ENCODE data around the gene GPATCH3.

Gene GPATCH3

DNA sequence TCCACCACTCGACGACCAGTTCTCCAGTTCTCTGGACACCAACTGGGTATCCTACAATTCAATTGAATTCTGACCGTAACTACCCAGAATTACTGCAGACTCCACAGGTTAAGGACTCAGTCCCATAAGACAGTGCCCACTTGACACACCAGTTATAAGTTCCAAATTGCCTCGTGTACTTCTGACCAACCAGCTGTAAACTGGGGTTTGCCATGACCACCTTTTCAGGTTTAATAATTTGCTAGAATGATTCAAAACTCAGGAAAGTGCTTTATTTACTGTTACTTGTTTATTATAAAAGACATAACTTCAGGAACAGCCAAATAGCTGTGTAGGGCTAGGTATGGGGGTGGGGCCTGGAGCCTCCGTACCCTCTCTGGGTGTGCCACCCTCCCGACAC, 36.6 kb upstream of the GPATCH3 start:
- H3K9me3 ChIP-seq (replicated peaks; ENCODE audit: low read length): no peaks in the 10 kb centered on the region
- no peak overlapping the region for H3K4me3 ChIP-seq (ENCODE audit: low read length)
- H3K27me3 ChIP-seq (ENCODE audit: control insufficient read depth, insufficient read depth, low read length): no peaks in the 10 kb centered on the region
- peaks cover 9% of the 10 kb centered on the region for H3K4me1 ChIP-seq (ENCODE audit: control insufficient read depth, insufficient read depth, low read length)
- no peak overlapping the region for H3K4me2 ChIP-seq (ENCODE audit: low read length)
- H3K9ac ChIP-seq (ENCODE audit: low read depth, low read length): no peak overlapping the region
- H3K36me3 ChIP-seq (ENCODE audit: insufficient read depth, low read length): peaks cover 26% of the 10 kb centered on the region

DNA sequence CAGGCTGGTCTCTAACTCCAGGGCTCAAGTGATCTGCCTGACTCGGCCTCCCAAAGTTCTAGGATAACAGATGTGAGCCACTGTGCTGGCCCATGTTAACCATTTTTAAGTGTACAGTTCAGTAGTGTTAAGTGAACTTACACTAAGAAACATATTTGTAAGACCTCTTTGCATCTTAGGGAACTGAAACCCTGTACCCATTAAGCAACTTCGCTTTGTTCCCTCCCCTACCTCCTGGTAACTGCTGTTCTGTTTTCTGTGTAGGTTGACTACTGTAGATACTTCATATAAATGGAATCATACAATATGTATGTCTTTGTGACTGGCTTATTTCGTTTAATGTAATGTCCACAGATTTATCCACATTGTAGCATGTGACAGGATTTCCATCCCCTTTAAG, 32.3 kb upstream of the GPATCH3 start:
- Histone ChIP-seq H3K4me2 (ENCODE audit: low read length) (no peak overlapping the region), H3K9me3 (replicated peaks; ENCODE audit: low read length) (no peaks in the 10 kb centered on the region), H3K9ac (ENCODE audit: low read depth, low read length) (no peak overlapping the region), H3K4me1 (ENCODE audit: control insufficient read depth, insufficient read depth, low read length) (no peaks in the 10 kb centered on the region), H3K27me3 (ENCODE audit: control insufficient read depth, insufficient read depth, low read length) (no peaks in the 10 kb centered on the region), H3K4me3 (ENCODE audit: low read length) (no peak overlapping the region), H3K36me3 (ENCODE audit: insufficient read depth, low read length) (peaks cover 30% of the 10 kb centered on the region)

DNA sequence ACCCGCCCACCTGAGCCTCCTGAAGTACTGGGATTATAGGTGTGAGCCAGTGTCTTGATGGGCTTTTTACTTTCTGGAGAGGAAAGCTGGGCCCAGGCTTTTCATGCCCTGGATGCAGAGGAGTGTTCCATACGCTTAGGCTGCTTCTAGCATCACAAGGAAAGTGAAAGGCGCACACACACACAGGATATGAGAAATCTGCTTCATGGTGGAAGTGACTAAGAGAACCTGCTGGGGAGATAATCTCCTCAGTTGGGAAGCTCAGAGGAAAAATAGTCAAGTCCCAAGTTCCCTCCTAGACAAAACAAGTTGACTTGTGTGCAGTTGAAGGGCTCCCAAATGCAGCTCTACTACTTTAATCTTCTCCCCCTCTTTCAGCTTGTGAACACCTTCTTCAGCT, 23.4 kb upstream of the GPATCH3 start:
- H3K4me1 ChIP-seq (ENCODE audit: control insufficient read depth, insufficient read depth, low read length): peaks cover 24% of the 10 kb centered on the region
- no peak overlapping the region for H3K9ac ChIP-seq (ENCODE audit: low read depth, low read length)
- H3K27me3 ChIP-seq (ENCODE audit: control insufficient read depth, insufficient read depth, low read length): no peaks in the 10 kb centered on the region
- H3K4me3 ChIP-seq (ENCODE audit: low read length): no peak overlapping the region
- H3K36me3 ChIP-seq (ENCODE audit: insufficient read depth, low read length): peaks cover 39% of the 10 kb centered on the region
- peak overlapping the region; percentile 83 for H3K4me2 ChIP-seq (ENCODE audit: low read length)
- no peaks in the 10 kb centered on the region for H3K9me3 ChIP-seq (replicated peaks; ENCODE audit: low read length)

DNA sequence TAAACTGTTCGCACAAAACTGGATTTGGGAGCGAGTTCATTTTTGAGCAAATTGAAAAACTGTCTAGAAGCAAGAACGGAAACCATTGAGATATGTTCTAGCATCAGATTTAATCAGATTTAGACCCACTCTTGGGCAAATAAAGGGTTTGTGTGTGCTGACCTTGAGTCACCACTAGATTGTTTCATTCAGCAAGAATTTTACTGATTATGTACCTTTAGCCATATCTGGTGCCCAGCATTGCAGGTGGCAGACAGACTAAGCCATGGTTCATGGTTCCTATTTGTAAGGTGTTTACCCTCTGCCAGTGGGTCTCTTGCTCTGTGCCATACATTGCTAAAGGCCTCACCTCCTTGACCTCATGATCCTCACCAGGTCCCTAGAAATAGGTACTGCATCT, 22.6 kb upstream of the GPATCH3 start:
- Histone ChIP-seq H3K4me1 (ENCODE audit: control insufficient read depth, insufficient read depth, low read length) (peaks cover 24% of the 10 kb centered on the region), H3K4me2 (ENCODE audit: low read length) (peak overlapping the region; percentile 83), H3K9me3 (replicated peaks; ENCODE audit: low read length) (no peaks in the 10 kb centered on the region), H3K9ac (ENCODE audit: low read depth, low read length) (peak overlapping the region; percentile 92), H3K27me3 (ENCODE audit: control insufficient read depth, insufficient read depth, low read length) (no peaks in the 10 kb centered on the region), H3K36me3 (ENCODE audit: insufficient read depth, low read length) (peaks cover 33% of the 10 kb centered on the region), H3K4me3 (ENCODE audit: low read length) (peak overlapping the region; percentile 83)

DNA sequence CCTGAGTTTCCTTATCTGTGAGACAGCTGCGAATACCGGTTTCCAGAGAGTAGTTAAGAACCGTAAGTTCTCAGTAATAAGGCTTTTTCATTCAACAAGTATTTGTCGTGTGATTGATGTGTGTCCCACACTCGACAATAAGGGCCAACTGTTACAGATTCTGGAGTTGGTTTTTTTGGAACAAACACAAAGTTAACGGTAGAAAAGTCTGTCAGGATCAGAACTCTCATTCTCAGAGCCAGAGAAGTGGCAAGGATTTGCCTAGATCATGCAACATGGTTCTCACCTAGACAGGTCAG, 22.1 kb upstream of the GPATCH3 start:
- H3K27me3 ChIP-seq (ENCODE audit: control insufficient read depth, insufficient read depth, low read length): no peaks in the 10 kb centered on the region
- peaks cover 24% of the 10 kb centered on the region for H3K4me1 ChIP-seq (ENCODE audit: control insufficient read depth, insufficient read depth, low read length)
- H3K4me2 ChIP-seq (ENCODE audit: low read length): peak overlapping the region; percentile 83
- H3K4me3 ChIP-seq (ENCODE audit: low read length): peak overlapping the region; percentile 83
- peaks cover 29% of the 10 kb centered on the region for H3K36me3 ChIP-seq (ENCODE audit: insufficient read depth, low read length)
- peak overlapping the region; percentile 92 for H3K9ac ChIP-seq (ENCODE audit: low read depth, low read length)
- no peaks in the 10 kb centered on the region for H3K9me3 ChIP-seq (replicated peaks; ENCODE audit: low read length)

DNA sequence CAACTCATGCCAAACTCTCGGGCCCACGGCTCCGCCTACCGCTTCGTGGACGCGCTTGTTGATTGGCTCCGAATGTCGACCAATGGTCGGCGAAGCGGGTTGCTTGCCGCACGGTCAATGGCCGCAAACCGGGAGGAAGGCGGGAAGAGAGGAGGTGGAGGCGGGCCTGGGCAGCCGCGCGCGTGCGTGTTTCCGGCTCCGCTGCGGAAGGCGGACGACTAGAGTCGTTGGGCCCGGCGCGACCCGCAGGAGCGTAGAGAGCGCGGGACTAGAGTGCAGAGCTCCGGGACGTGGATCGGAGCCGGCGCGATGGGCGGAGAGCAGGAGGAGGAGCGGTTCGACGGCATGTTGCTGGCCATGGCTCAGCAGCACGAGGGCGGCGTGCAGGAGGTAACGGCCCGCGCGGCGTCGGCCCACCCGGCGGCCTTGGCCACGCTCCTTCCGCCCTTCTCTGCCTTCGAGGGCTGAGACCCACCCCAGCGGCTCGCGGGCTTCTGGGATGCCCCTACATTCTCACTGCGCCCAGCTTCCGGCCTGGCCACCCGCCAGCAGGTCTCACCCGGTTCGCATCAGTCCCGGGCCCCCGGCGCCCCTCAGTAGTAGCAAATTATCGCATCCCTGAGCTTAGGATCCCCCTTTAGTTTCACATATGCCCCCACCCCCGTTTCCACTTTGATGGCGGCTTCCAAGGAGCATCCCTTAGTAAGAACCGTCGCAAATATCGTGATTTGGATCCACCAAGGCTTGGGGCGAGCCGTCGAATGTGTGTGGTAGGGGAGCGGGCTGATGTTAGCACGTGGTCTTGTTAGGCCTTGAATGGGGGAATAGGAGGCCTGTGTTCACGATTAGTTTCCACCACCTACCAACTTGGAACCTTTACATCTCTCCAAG, 21.5 kb upstream of the GPATCH3 start, which contains the start of gene NUDC:
Gene NUDC, plus strand, starts transcription at position 204 of the 891 bp plus-strand sequence. Its CDS starts 106 bp downstream, at position 310.
- Histone ChIP-seq H3K4me2 (ENCODE audit: low read length) (peak within 1 kb of the TSS; percentile 83), H3K9ac (ENCODE audit: low read depth, low read length) (peak within 1 kb of the TSS; percentile 92), H3K9me3 (replicated peaks; ENCODE audit: low read length) (no peaks in the 10 kb centered on the region), H3K36me3 (ENCODE audit: insufficient read depth, low read length) (peaks cover 25% of the 10 kb centered on the region), H3K4me3 (ENCODE audit: low read length) (peak within 1 kb of the TSS; percentile 83), H3K27me3 (ENCODE audit: control insufficient read depth, insufficient read depth, low read length) (no peaks in the 10 kb centered on the region), H3K4me1 (ENCODE audit: control insufficient read depth, insufficient read depth, low read length) (peaks cover 24% of the 10 kb centered on the region)

DNA sequence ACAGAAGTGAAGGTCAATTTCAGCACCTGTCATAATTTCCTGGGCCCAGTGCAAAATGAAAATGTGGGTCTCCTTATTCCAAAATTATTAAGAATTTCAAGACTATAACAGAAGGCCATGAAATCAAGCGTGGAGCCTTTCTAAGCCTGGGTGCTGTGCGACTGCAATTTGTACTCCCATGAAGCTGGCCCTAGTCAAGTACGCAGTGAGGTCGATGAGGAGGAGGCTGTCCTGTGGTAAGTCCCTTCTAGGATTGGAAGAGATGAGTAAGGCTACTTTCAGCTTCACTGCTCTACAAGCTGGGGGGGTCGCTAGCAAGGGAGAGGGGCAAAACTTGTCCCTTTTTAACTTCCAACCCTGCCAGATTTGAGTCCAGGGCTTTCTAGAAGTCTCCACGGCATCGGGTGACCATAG, 20.9 kb upstream of the GPATCH3 start:
- peak overlapping the region; percentile 22 for H3K9ac ChIP-seq (ENCODE audit: low read depth, low read length)
- H3K36me3 ChIP-seq (ENCODE audit: insufficient read depth, low read length): peaks cover 18% of the 10 kb centered on the region
- H3K27me3 ChIP-seq (ENCODE audit: control insufficient read depth, insufficient read depth, low read length): no peaks in the 10 kb centered on the region
- H3K4me2 ChIP-seq (ENCODE audit: low read length): peak overlapping the region; percentile 82
- peaks cover 24% of the 10 kb centered on the region for H3K4me1 ChIP-seq (ENCODE audit: control insufficient read depth, insufficient read depth, low read length)
- H3K4me3 ChIP-seq (ENCODE audit: low read length): peak overlapping the region; percentile 83
- no peaks in the 10 kb centered on the region for H3K9me3 ChIP-seq (replicated peaks; ENCODE audit: low read length)

DNA sequence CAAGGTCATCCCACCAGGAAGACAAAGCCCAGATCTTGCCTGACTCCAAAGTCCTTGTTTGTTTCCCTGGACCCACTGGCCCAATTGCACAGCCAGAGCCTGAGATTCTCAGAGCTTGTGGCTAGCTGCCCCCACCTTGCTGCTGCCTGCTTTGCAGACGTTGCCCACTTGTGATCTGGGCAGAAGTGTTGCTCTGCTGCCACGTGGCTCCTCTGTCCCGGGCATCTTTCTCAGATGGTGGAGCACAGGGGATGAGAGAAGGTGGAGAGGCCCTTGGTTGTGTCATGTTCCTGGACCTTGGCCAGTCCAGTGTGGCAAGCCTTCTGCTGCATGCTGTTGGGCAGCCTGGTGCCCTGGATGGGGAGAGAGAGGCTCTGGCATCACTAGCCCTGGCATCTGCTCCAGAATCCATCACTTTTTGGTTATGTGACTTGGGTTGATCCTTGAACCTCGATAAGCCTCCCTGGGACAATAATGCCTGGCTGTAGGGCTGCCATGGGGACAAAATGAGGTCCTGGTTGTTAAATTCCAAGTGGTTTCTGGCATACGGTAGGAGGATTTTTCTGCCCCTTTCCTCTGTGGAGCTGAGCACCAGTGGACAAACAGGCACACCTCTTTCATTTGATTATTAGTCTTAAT, 15.1 kb upstream of the GPATCH3 start:
- Histone ChIP-seq H3K9ac (ENCODE audit: low read depth, low read length) (no peak overlapping the region), H3K9me3 (replicated peaks; ENCODE audit: low read length) (no peaks in the 10 kb centered on the region), H3K4me2 (ENCODE audit: low read length) (no peak overlapping the region), H3K4me1 (ENCODE audit: control insufficient read depth, insufficient read depth, low read length) (no peaks in the 10 kb centered on the region), H3K4me3 (ENCODE audit: low read length) (no peak overlapping the region), H3K36me3 (ENCODE audit: insufficient read depth, low read length) (no peaks in the 10 kb centered on the region), H3K27me3 (ENCODE audit: control insufficient read depth, insufficient read depth, low read length) (peaks cover 8% of the 10 kb centered on the region)

DNA sequence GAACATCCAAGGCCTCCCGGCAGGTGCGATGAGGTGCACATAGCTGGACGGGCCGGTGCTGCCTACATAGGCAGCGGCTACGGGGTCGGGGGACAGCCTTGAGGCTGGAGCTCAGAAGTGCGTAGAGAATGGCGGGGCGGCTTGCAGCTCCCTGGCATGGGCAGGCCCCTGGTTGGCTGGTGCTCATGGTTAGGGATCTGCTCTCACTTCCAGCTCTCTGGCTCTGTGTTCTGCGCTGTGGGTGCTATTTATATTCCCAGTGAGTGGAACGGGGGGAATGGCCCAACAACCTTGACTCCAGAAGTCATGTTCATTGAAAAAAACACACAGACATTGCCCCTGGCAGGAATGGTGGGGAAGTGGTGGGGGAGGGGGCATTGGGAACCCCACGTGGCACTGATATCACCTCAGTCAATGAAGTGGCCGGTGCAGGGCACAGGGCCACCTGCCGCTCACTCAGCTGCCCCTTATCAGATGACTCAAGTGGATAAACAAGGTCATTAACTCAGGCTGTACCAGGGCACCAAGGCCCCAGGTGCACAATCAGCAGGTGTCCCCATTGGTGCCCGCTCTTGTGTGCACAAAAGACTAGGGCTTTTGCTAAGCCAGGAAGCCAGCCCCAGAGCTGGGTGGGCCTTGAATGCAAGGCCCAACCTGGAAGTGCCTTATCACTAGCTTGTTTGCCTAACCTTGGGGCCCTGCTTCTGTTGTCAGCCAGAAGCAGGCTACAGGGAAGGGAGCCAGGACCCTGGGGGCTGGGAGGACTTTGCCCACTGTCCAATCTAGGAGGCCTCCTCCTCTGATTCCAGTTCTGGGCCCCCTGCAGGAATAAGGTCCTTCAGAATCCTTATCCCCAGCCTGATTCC, 13.7 kb upstream of the GPATCH3 start, which contains the start of gene NR0B2:
Gene NR0B2, minus strand, starts transcription at position 222 of the 866 bp plus-strand sequence. Its CDS starts 35 bp downstream, at position 187.
- no peak within 1 kb of the TSS for H3K9ac ChIP-seq (ENCODE audit: low read depth, low read length)
- peaks cover 8% of the 10 kb centered on the region for H3K27me3 ChIP-seq (ENCODE audit: control insufficient read depth, insufficient read depth, low read length)
- no peak within 1 kb of the TSS for H3K4me3 ChIP-seq (ENCODE audit: low read length)
- no peaks in the 10 kb centered on the region for H3K36me3 ChIP-seq (ENCODE audit: insufficient read depth, low read length)
- no peak within 1 kb of the TSS for H3K4me2 ChIP-seq (ENCODE audit: low read length)
- no peaks in the 10 kb centered on the region for H3K4me1 ChIP-seq (ENCODE audit: control insufficient read depth, insufficient read depth, low read length)
- no peaks in the 10 kb centered on the region for H3K9me3 ChIP-seq (replicated peaks; ENCODE audit: low read length)

DNA sequence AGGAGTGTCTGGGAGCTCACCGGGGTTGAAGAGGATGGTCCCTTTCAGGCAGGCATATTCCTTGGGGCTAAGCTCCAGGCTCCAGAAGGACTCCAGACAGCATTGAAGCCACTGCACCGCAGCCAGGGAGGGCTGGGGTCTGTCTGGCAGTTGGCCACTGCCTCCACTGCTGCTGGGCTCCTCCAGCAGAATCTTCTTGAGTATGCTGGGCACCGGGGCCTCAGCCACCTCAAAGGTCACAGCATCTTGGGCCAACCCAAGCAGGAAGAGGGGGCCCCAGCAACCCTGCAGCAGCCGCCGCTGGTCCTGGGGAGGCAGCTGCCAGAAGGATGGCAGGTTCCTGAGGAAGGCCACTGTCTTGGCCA, 13.1 kb upstream of the GPATCH3 start:
- Histone ChIP-seq H3K4me2 (ENCODE audit: low read length) (no peak overlapping the region), H3K4me3 (ENCODE audit: low read length) (no peak overlapping the region), H3K27me3 (ENCODE audit: control insufficient read depth, insufficient read depth, low read length) (peaks cover 8% of the 10 kb centered on the region), H3K9ac (ENCODE audit: low read depth, low read length) (no peak overlapping the region), H3K4me1 (ENCODE audit: control insufficient read depth, insufficient read depth, low read length) (no peaks in the 10 kb centered on the region), H3K9me3 (replicated peaks; ENCODE audit: low read length) (no peaks in the 10 kb centered on the region), H3K36me3 (ENCODE audit: insufficient read depth, low read length) (no peaks in the 10 kb centered on the region)

DNA sequence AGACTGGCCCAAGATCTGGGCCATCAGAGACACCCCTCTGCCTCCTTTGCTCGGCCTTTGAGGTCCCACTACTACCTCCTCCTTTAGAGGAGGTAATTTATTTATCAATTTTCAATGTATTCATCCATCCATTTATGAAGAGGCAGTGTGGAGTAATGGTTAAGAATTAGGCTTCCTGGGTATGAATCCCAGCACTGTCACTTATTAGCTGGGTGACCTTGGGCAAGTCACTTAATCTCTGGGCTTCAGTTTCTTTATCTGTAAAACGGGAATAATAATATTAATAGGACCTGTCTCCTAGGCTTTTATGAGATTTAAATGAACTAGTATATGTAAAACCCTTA, 11.9 kb upstream of the GPATCH3 start:
- Histone ChIP-seq H3K36me3 (ENCODE audit: insufficient read depth, low read length) (no peaks in the 10 kb centered on the region), H3K4me1 (ENCODE audit: control insufficient read depth, insufficient read depth, low read length) (peaks cover 7% of the 10 kb centered on the region), H3K4me3 (ENCODE audit: low read length) (no peak overlapping the region), H3K9me3 (replicated peaks; ENCODE audit: low read length) (no peaks in the 10 kb centered on the region), H3K27me3 (ENCODE audit: control insufficient read depth, insufficient read depth, low read length) (peaks cover 8% of the 10 kb centered on the region), H3K9ac (ENCODE audit: low read depth, low read length) (no peak overlapping the region), H3K4me2 (ENCODE audit: low read length) (no peak overlapping the region)
